HG02642 (cell line): ENCODE results near the gene TREML4.

Source experiments
- ATAC-seq: cut with Tn5 transposase; IDR thresholded peaks from one replicate; pipeline ENCODE4 v1.9.1; 2021; ENCODE audit warnings: mild to moderate bottlenecking; ENCODE audit not compliant: unreplicated experiment, poor library complexity

The TREML4 gene

GRCh38 chr6:41247882-41248705 is 19.9 kb downstream of the TREML4 start:
- ATAC-seq, result no peak

GRCh38 chr6:41252401-41253169 is 24.4 kb downstream of the TREML4 start:
- no peak for ATAC-seq

GRCh38 chr6:41255110-41255509 is 27.0 kb downstream of the TREML4 start:
- ATAC-seq, result no peak

GRCh38 chr6:41255638-41256246 is 27.6 kb downstream of the TREML4 start:
- ATAC-seq, result no peak

GRCh38 chr6:41256383-41256782 is 28.2 kb downstream of the TREML4 start:
- peak; percentile 63 for ATAC-seq

- no peak for ATAC-seq
Measured at GRCh38 chr6:41257369-41258195, 29.4 kb downstream of the TREML4 start.

GRCh38 chr6:41258196-41258493 is 30.0 kb downstream of the TREML4 start:
- no peak for ATAC-seq

GRCh38 chr6:41262401-41262800 is 34.3 kb downstream of the TREML4 start:
- ATAC-seq, result no peak

GRCh38 chr6:41263267-41263666 is 35.1 kb downstream of the TREML4 start:
- ATAC-seq, result no peak

- no peak for ATAC-seq
Measured at GRCh38 chr6:41266541-41266940, 38.4 kb downstream of the TREML4 start.

GRCh38 chr6:41268478-41268877 is 40.3 kb downstream of the TREML4 start:
- ATAC-seq, result no peak

- no peak for ATAC-seq
Measured at GRCh38 chr6:41269166-41269565, 41.0 kb downstream of the TREML4 start.

GRCh38 chr6:41269716-41270115 is 41.6 kb downstream of the TREML4 start:
- ATAC-seq, result no peak

- no peak for ATAC-seq
Measured at GRCh38 chr6:41271901-41272395, 43.8 kb downstream of the TREML4 start.

GRCh38 chr6:41272591-41273240 is 44.6 kb downstream of the TREML4 start:
- ATAC-seq, result no peak

- no peak for ATAC-seq
Measured at GRCh38 chr6:41273714-41274113, 45.6 kb downstream of the TREML4 start.

- no peak for ATAC-seq
Measured at GRCh38 chr6:41274256-41274655, 46.1 kb downstream of the TREML4 start.

- ATAC-seq, result no peak
Measured at GRCh38 chr6:41275489-41275888, 47.3 kb downstream of the TREML4 start.

- ATAC-seq, result no peak
Measured at GRCh38 chr6:41277605-41278004, 49.5 kb downstream of the TREML4 start.
